HepG2 (cell line): ENCODE data around the gene GRIK1. TPM values are rescaled to one million over a fixed set of nuclear protein-coding genes. Genes with fewer than 3 reads are reported as not detected.

Experiments used
- ATAC-seq: fragments of 200-7000 bp; cut with Tn5 transposase; 3 replicates; pipeline ENCODE4 v1.9.1; 2020; ENCODE audit warnings: mild to moderate bottlenecking, moderate library complexity
- BruUV-seq: library from RNA; stranded (reverse); fragments of 400-500 nt; replicated peaks from 2 replicates; lab custom pipeline; 2021; lab: Mats Ljungman, UMichigan
- CTCF ChIA-PET: fragments of 300-600 bp; formaldehyde crosslinking; extraction: SDS; loops from one replicate; lab custom pipeline; 2021; ENCODE audit warnings: low total read pairs, inconsistent platforms, low intra/inter-chr PET ratio; lab: Yijun Ruan, JAX
- POLR2A ChIA-PET: fragments of 350-600 bp; sonication (Branson Sonifier 250); formaldehyde crosslinking; loops from one replicate; lab custom pipeline; 2020; ENCODE audit warnings: antibody characterized with exemption, inconsistent platforms; lab: Yijun Ruan, JAX
- DNase-seq: peaks from one replicate; pipeline ENCODE4 v3.0.0-alpha.2; 2015; ENCODE audit warnings: low spot score
- FAIRE-seq: peaks from 3 replicates; lab custom pipeline; 2011; peaks lifted over from hg19 to GRCh38; lab: Jason Lieb, UNC
- H2AFZ ChIP-seq: one replicate; pipeline ENCODE4 v1.6.1; 2011; ENCODE audit warnings: low read length, inconsistent platforms
- H3K27ac ChIP-seq: fragments of 300-600 bp; 3 replicates; pipeline ENCODE4 v1.8.0; 2011; ENCODE audit warnings: mixed run types, mild to moderate bottlenecking, mixed read lengths, low read length, inconsistent platforms; ENCODE audit not compliant: insufficient read depth; ENCODE audit errors: extremely low read length
- H3K27me3 ChIP-seq, 2 experiments: fragments of 200-600 bp in 1 of 2; 2 replicates in 1 of 2; 3 replicates in 1 of 2; pipeline versions ENCODE4 v1.6.0 to v1.8.0; 2011; ENCODE audit warnings: low read length in 2 of 2, mild to moderate bottlenecking in 2 of 2, moderate library complexity in 2 of 2, inconsistent platforms in 1 of 2; ENCODE audit not compliant: insufficient read depth in 2 of 2, control insufficient read depth in 1 of 2
- H3K36me3 ChIP-seq, 2 experiments: fragments of 200-600 bp in 1 of 2; replicated peaks in 1 of 2; 2 replicates in 1 of 2; 3 replicates in 1 of 2; pipeline versions ENCODE4 v1.5.1 to v1.8.0; 2011; ENCODE audit warnings: low read length in 2 of 2, inconsistent platforms in 1 of 2; ENCODE audit not compliant: insufficient read depth in 2 of 2, control insufficient read depth in 1 of 2
- H3K4me1 ChIP-seq: 2 replicates; pipeline ENCODE4 v1.5.1; 2012; ENCODE audit warnings: low read length, inconsistent platforms; ENCODE audit not compliant: insufficient read depth
- H3K4me2 ChIP-seq: 2 replicates; pipeline ENCODE4 v1.6.0; 2011; ENCODE audit warnings: low read depth, low read length, inconsistent platforms
- H3K4me3 ChIP-seq, 3 experiments: fragments of 200-600 bp in 1 of 3; sonication (generic), shearing (Covaris generic) in 1 of 3; replicated peaks in 1 of 3; 2 replicates each; pipeline ENCODE4 v1.5.1; 2011 to 2016; ENCODE audit warnings: low read length in 3 of 3, inconsistent platforms in 2 of 3, low read depth in 2 of 3, mild to moderate bottlenecking in 2 of 3, control low read depth in 1 of 3, mixed read lengths in 1 of 3; ENCODE audit not compliant: insufficient read depth in 1 of 3
- H3K79me2 ChIP-seq: one replicate; pipeline ENCODE4 v1.6.1; 2011; ENCODE audit warnings: low read length, inconsistent platforms; ENCODE audit not compliant: insufficient read depth
- H3K9ac ChIP-seq: 2 replicates; pipeline ENCODE4 v1.6.0; 2011; ENCODE audit warnings: mild to moderate bottlenecking, low read depth, low read length, inconsistent platforms; ENCODE audit not compliant: insufficient read depth
- H3K9me3 ChIP-seq: 2 replicates; pipeline ENCODE4 v1.5.1; 2012; ENCODE audit warnings: mild to moderate bottlenecking, low read length
- H4K20me1 ChIP-seq: 2 replicates; pipeline ENCODE4 v1.6.0; 2011; ENCODE audit warnings: inconsistent platforms, mild to moderate bottlenecking, low read length, moderate library complexity; ENCODE audit not compliant: insufficient read depth
- ARNT ChIP-seq: fragments of 450-650 bp; IDR thresholded peaks from 2 replicates; pipeline ENCODE4 v1.6.1; 2017
- CBX1 ChIP-seq: IDR thresholded peaks from one replicate; pipeline ENCODE4 v1.6.1; 2016; ENCODE audit warnings: antibody characterized with exemption, low read depth
- DR1 ChIP-seq: sonication (generic); formaldehyde crosslinking; IDR thresholded peaks from 2 replicates; pipeline ENCODE4 v1.8.0; 2021; ENCODE audit warnings: mild to moderate bottlenecking, missing genetic modification reagents, inconsistent platforms
- EHMT2 ChIP-seq: fragments of 200-600 bp; sonication (generic); IDR thresholded peaks from 2 replicates; pipeline ENCODE4 v1.7.0; 2017; ENCODE audit warnings: antibody characterized with exemption, low read depth, low read length, borderline replicate concordance
- IRX3 ChIP-seq: sonication (generic); formaldehyde crosslinking; IDR thresholded peaks from 2 replicates; pipeline ENCODE4 v1.8.1; 2023; ENCODE audit warnings: mild to moderate bottlenecking, low read depth, missing genetic modification reagents, borderline replicate concordance
- KAT7 ChIP-seq: IDR thresholded peaks from 2 replicates; pipeline ENCODE4 v1.6.1; 2018; ENCODE audit warnings: borderline replicate concordance, missing compliant biosample characterization
- KLF16 ChIP-seq, 2 experiments: sonication (generic) in 1 of 2; formaldehyde crosslinking in 1 of 2; IDR thresholded peaks; 2 replicates each; pipeline versions ENCODE4 v1.6.1 to v1.8.0; 2016 to 2023; ENCODE audit warnings: missing genetic modification reagents in 2 of 2, missing compliant biosample characterization in 1 of 2
- KLF6 ChIP-seq: IDR thresholded peaks from 2 replicates; pipeline ENCODE4 v1.8.0; 2016; ENCODE audit warnings: missing biosample characterization, missing genetic modification reagents
- NONO ChIP-seq, 2 experiments: fragments of 450-650 bp in 1 of 2; sonication (generic) in 1 of 2; formaldehyde crosslinking in 1 of 2; IDR thresholded peaks in 1 of 2; conservative IDR thresholded peaks in 1 of 2; 2 replicates each; pipeline versions ENCODE4 v1.6.1 to v1.8.0; 2017 to 2022; ENCODE audit warnings: mild to moderate bottlenecking in 1 of 2, missing genetic modification reagents in 1 of 2, moderate library complexity in 1 of 2
- SIN3A ChIP-seq: IDR thresholded peaks from 2 replicates; pipeline ENCODE4 v1.6.1; 2011; ENCODE audit warnings: low read depth, mild to moderate bottlenecking, control low read depth, low read length, borderline replicate concordance
- TBX2 ChIP-seq: sonication (generic); formaldehyde crosslinking; IDR thresholded peaks from 2 replicates; pipeline ENCODE4 v1.5.0; 2020; ENCODE audit warnings: missing genetic modification reagents, mild to moderate bottlenecking, borderline replicate concordance
- ZNF232 ChIP-seq: sonication (generic); formaldehyde crosslinking; IDR thresholded peaks from 2 replicates; pipeline ENCODE4 v1.4.0; 2020; ENCODE audit warnings: missing genetic modification reagents, borderline replicate concordance
- ZNF720 ChIP-seq: sonication (generic); formaldehyde crosslinking; IDR thresholded peaks from 2 replicates; pipeline ENCODE4 v1.4.0; 2020; ENCODE audit warnings: missing genetic modification reagents
- WGBS: methylation state at CpG from one replicate; pipeline ENCODE4 v1.1.6; 2017; ENCODE audit warnings: low lambda C conversion rate; 5-methylcytosine and 5-hydroxymethylcytosine counted together
- in situ Hi-C: cut with HindIII; loops from 2 replicates; pipeline ENCODE4 v1.10.0; 2017; ENCODE audit warnings: low pct_unique_long_range_greater_than_20kb; ENCODE audit not compliant: extremely low pct_ligation_motif_present
- intact Hi-C: fragments of 100-400 bp; cut with micrococcal nuclease; formaldehyde crosslinking; loops from one replicate; pipeline ENCODE4 v1.10.0; 2022; ENCODE audit not compliant: unreplicated experiment
- polyA plus RNA-seq, 8 experiments: library from polyadenylated mRNA; depleted of rRNA in 3 of 8; stranded (reverse) in 7 of 8; unstranded in 1 of 8; fragments of >200 nt; fragmentation: Illumina TruSeq in 4 of 8; extraction: Trizol in 4 of 8; gene quantifications; 2 replicates each; pipeline versions ENCODE4 v1.2.1 to v1.2.3, GENCODE V29; 2011 to 2016; ENCODE audit warnings: low read depth in 4 of 8, missing spikeins in 1 of 8, mixed read lengths in 1 of 8; ENCODE audit not compliant: insufficient read depth in 1 of 8
- total RNA-seq, 5 experiments: library from RNA; depleted of rRNA; stranded (reverse); fragments of >200 nt; fragmentation: Illumina TruSeq; extraction: Trizol; gene quantifications; 2 replicates each; pipeline ENCODE4 v1.2.3, GENCODE V29; 2016; ENCODE audit warnings: low read depth in 1 of 5
- TF ChIP-seq, protein P1 (sequence below): sonication (generic); formaldehyde crosslinking; IDR thresholded peaks from 2 replicates; pipeline ENCODE4 v1.8.1; 2022; ENCODE audit warnings: low read depth, mild to moderate bottlenecking, missing genetic modification reagents
- TF ChIP-seq, protein P2 (sequence below): IDR thresholded peaks from 2 replicates; pipeline ENCODE4 v1.6.1; 2016; ENCODE audit warnings: low read depth, borderline replicate concordance

Gene GRIK1
- total and polyA plus RNA-seq, 2 of the 13 experiments (the other 11 are each of a cell fraction or from before 2014, with no cell fraction given) = not detected

DNA sequence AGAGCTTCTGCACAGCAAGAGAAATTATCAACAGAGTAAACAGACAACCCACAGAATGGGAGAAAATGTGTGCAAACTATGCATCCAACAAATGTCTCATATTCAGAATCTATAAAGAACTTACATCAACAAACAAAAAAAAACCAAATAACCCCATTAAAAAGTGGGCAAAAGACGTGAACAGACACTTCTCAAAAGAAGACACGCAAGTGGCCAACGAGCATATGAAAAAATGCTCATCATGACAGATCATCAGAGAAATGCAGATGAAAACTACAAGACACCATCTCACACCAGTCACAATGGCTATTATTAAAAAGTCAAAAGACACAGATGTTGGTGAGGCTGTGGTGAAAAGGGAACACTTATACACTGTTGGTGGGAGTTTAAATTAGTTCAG, 257.0 kb downstream of the GRIK1 start:
- POLR2A ChIA-PET = no interaction called here
- intact Hi-C loops = no loop called here
- CTCF ChIA-PET = no interaction called here

More for the DNA sequence above, 257.0 kb downstream of the GRIK1 start:
- Histone ChIP-seq H3K36me3 (no peaks in the 10 kb centered on the region), H3K27me3 (no peaks in the 10 kb centered on the region), H3K79me2 (no peaks in the 10 kb centered on the region), H3K4me3 (no peak overlapping the region), H3K4me1 (no peaks in the 10 kb centered on the region), H3K9ac (no peak overlapping the region), H3K27ac (no peak overlapping the region), H4K20me1 (no peaks in the 10 kb centered on the region), H3K4me2 (no peak overlapping the region), H2AFZ (no peak overlapping the region), H3K9me3 (no peaks in the 10 kb centered on the region)
- no peak for ATAC-seq
- DNase-seq = no peak
- 9% methylated on average over 3 of the region's 3 CpGs for WGBS
- no TSS peak for BruUV-seq
- in situ Hi-C loops = no loop called here
- no peak for FAIRE-seq
- TF ChIP-seq DR1 (CRISPR knock-in tag) (no peak), KLF6 (CRISPR knock-in tag) (no peak), IRX3 (no peak), KLF16 (CRISPR knock-in tag; IDR thresholded peaks at IDR 0.05) (no peak), CBX1 (no peak), TBX2 (CRISPR knock-in tag) (no peak), SIN3A (no peak), KAT7 (CRISPR knock-in tag) (no peak), ZNF232 (CRISPR knock-in tag) (no peak), NONO (IDR thresholded peaks at IDR 0.05) (no peak), NONO (CRISPR knock-in tag; conservative IDR thresholded peaks at IDR 0.05) (no peak), ARNT (no peak), EHMT2 (no peak), ZNF720 (CRISPR knock-in tag) (no peak)
- TF ChIP-seq, protein P1, sequence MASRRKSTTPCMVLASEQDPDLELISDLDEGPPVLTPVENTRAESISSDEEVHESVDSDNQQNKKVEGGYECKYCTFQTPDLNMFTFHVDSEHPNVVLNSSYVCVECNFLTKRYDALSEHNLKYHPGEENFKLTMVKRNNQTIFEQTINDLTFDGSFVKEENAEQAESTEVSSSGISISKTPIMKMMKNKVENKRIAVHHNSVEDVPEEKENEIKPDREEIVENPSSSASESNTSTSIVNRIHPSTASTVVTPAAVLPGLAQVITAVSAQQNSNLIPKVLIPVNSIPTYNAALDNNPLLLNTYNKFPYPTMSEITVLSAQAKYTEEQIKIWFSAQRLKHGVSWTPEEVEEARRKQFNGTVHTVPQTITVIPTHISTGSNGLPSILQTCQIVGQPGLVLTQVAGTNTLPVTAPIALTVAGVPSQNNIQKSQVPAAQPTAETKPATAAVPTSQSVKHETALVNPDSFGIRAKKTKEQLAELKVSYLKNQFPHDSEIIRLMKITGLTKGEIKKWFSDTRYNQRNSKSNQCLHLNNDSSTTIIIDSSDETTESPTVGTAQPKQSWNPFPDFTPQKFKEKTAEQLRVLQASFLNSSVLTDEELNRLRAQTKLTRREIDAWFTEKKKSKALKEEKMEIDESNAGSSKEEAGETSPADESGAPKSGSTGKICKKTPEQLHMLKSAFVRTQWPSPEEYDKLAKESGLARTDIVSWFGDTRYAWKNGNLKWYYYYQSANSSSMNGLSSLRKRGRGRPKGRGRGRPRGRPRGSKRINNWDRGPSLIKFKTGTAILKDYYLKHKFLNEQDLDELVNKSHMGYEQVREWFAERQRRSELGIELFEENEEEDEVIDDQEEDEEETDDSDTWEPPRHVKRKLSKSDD (CRISPR knock-in tag) = no peak
- TF ChIP-seq, protein P2, sequence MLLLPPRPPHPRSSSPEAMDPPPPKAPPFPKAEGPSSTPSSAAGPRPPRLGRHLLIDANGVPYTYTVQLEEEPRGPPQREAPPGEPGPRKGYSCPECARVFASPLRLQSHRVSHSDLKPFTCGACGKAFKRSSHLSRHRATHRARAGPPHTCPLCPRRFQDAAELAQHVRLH (CRISPR knock-in tag) = no peak
